HuH-7 (cell line): Measurements from ENCODE around the gene SEMA3G.

Experiments
- DNase-seq: peaks from one replicate; pipeline ENCODE4 v3.0.0; 2011; ENCODE audit warnings: low spot score

SEMA3G gene

GRCh38 chr3:52438579-52439425 lies 6.1 kb downstream of the SEMA3G start:
- DNase-seq = no peak

GRCh38 chr3:52438104-52438376 lies 6.9 kb downstream of the SEMA3G start:
- DNase-seq = no peak

GRCh38 chr3:52437326-52438103 lies 7.4 kb downstream of the SEMA3G start:
- no peak for DNase-seq

- DNase-seq = no peak
Observed at GRCh38 chr3:52436500-52437149, 8.3 kb downstream of the SEMA3G start.

DNA sequence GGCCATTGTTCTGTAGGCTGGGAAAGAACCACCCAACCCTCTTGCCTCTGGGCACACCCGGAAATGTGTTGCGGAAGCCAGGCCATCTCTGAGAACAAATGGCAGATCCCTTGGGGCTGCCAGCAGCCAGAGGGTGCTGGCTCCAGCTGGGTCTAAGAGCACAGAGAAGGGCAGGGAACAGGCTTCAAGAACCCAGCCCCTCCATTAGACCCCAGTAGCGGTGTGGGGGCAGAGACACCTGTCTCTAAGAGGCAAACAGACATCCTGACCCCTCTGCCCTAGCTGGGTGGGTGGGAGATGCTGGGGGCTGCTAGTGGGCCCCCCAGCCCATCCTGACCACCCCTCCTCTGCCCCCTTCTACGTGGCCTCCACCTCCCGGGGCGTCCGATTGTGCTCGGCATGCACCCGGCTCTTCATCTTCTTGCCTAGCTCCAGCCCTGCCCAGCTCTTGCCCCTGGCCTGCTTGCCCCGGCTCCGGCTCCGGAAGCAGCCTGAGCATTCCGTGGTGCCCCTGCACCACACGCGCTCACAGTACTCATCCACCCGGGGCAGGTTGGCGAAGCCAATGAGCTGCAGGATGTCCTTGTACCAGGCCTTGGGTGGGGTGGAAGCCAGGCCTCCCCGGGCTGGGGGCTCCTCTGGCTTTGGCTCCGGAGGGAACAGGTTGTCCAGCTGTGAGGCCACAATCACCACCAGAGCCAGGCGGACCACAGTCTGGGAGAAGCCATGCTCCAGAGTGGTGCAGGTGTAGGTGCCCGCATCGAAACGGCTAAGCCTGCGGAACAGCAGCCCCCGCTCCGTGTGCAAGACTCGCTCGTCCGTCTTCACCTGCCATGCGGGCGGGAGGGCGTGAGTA lies 9.4 kb downstream of the SEMA3G start:
- no peak for DNase-seq

DNA sequence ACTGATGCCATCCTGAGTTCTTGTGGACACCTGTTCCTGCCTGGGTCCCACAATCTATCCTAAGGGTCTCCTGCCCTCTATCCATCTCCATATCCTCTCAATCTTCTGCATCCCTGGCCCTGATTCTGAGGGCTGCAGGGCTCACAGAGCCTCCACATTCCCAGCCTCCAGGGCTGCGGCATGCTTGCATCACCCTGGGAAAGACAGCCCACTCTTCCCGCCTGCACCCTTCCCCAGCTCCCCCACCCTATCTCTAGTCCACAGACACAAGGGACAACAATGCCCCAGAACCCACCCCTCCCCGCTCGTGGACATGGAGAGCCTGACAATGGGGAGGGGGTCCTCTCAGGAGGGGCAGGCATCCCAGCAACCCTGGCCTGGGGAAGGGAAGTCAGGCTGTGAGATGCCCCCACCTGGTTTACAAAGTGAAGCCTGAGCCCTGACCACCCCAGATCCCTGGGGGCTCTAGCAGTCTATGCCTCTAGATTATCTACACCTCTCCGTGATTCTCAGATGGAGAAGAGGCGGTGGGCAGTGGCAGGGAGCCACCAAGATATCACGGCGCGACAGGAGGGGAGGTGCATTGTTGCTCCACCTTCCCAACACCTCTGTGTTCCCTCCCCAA lies 10.3 kb downstream of the SEMA3G start:
- DNase-seq = no peak

- no peak for DNase-seq
Observed at GRCh38 chr3:52433996-52434479, 10.9 kb downstream of the SEMA3G start.

DNA sequence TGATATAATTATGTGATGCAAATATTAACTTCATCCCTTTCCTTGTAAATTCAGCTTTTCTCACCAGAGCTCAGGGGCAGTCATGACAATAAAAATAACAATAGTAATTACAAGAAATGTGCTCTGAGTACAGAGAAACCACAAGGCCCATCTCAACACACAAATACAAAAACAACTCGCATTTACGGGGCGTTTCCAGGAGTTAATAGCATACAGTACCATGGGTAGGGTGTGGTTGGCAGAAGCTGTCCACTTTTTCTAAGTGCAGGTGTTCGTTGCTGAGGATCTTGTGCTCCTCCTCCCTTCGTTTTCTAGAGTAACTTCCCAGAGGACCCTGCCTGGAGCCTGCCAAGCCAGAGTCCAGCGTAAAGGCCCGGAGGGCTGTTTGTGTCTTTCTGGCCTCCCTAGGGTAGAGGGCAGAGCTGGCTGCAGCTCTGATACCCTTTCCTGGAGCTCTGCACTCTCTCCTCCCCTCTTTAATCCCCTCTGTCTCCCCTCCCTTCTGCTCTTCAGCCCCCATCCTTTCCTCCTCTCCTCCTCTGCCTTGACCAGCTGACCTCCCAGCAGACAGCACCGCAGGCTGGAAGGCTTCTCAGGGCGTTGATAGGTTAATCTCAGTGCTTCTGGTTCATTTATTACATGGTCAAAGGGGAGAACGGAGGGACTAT lies 11.4 kb downstream of the SEMA3G start:
- no peak for DNase-seq

DNA sequence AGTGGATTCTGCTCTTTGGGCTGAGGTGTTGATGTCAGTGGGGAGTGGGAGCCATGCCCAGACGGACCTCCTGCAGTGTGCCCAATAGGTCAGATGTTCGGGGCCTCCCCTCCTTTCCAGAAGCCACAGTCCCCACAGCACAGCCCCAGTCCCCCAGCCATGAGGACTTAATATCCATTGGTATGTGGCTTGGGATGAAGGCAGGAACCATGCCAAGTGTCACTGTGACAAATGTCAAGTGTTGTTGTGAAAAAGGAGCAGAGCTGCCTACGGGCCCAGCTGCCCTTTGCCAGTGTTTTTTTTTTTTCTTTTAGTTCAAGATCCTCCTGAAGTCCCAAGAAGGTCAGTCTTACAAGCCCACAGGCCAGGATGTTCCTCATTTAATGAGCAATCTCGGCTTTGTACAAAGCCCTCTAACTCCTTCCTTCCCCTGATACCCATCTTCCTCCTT lies 12.2 kb downstream of the SEMA3G start:
- DNase-seq = no peak

DNA sequence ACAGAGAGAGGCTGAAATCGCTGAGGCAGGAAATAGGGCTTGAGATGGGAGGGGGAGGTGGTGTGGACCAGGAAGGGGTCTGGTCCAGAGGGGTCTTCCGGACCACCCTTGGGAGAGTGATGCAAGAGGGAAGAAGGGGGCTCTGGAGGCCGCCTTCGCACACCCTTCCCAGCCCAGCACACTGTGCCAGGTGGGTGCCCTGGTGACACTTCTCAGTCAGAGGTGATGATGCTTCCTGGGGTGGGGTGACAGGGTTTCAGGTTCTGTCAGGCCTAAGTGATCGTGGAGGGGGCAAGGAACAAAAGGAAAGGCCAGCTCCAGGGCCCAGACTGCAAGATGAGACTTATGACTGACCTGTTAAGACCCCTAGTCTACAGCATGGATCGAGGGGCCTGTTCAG lies 12.7 kb downstream of the SEMA3G start:
- no peak for DNase-seq

DNA sequence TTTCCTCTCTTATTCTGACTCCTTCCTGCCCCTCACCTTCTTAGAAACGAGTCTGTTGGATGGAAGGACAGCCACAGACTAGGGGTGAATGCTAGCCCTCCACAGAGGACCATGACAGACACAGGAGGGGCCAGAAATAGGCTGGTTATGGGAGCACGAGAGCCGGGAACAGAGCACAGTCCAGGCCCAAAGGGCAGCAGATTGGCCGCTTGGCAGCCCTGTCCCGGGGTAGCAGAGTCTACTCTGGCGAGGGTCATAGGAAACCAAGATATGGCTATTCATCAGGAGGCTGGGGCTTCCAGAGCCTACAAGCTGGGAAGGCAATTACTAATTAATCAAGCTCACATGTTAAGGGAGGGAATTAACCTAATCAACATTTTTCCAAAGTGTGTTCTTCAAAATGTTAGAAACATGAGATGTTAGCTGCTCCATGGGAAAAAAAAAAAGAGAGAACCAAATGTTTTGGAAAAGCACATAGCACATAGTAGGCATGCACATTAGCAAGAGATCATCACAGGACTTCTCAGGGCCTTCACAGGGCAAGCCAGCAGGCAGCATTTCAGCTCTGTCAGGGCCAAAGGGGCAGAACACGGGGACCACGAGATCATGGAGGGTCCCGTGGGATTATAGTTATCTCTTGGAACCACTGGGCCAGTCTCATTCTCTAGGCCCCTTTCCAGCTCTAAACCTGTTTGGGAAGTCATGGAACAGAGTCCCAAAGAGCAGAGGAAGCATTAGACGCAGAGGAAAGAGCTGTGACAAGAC lies 13.3 kb downstream of the SEMA3G start:
- no peak for DNase-seq

GRCh38 chr3:52430416-52430810 lies 14.5 kb downstream of the SEMA3G start:
- DNase-seq = no peak

GRCh38 chr3:52429779-52430415 lies 15.0 kb downstream of the SEMA3G start:
- DNase-seq = no peak

DNA sequence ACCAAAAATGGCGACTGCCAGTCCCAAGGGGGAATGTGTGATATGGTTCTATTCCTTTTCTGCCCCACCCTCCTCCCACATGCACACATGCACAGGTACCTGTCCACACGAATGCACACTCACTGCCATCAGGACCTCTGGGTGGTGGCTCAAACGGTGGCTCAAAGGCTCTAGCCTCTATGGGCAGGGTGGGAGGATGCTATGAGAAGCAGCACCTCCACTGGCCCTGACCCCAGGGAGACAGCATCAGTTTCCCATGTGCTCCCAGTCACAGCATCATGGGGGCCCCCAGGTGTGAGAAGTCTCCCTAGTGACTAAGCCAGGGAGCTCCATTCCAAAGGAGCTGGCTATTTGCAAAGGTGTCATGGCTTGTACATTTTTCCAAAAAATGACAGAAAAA lies 15.9 kb downstream of the SEMA3G start:
- no peak for DNase-seq

DNA sequence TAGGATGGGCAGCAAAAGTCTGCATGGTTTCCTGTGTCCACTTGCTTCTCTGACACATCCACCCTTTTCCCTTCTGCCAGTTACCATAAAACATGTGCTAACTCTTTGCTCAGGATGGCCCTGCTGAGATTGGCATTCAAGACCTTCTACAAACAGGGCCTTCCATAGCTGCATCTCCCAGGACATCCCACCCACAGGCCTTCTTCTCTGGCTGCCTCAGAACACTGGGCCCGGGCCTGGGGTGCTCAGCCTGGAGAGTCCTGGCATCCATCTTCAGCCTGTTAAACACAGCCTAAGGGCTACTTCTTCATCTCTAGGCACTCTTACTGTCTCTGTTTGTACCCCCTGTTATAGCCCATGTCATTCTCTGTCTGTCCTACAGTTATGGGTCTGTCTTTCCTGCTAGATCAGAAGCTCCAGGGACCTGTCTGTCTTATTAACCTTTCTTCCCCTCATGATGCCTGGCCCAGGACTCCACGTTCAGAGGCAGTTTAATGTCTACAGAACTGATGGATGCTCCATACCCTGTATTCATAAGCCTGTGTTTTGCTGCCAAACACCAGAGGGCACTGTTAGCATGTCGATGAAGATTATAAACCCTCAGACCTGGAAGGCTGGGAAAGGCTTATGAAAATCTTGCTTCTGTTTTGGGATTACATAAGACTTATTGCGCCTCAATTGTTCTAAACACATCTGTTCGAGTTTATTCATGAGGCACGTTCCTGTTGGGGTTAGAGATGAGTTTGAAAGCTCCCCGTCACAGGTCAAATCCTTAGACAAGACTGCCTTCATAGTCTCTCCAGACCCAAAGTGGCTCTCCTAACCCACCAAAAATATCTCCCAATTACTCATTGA lies 16.5 kb downstream of the SEMA3G start:
- DNase-seq = no peak

- no peak for DNase-seq
Observed at GRCh38 chr3:52423173-52423572, 21.7 kb downstream of the SEMA3G start.

DNA sequence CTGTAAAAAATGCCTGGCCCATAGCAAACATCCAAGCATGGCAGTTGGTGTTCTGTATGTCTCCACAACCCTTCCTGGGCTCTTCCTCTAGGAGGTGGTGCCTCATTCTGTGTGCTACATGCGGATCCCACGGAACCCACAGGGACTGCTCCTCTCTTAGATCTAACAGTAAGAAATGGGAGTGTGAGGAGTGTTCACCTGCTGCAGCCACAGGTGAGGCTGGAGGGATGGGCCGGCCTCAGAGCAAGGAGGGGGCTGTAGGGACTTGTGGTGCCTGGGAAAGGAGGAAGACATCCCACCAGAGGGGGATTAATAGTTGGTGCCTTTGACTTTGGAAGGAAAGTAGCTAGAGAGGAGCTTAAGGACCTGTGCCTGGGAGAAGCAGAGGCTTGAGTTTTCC lies 22.2 kb downstream of the SEMA3G start:
- no peak for DNase-seq

DNA sequence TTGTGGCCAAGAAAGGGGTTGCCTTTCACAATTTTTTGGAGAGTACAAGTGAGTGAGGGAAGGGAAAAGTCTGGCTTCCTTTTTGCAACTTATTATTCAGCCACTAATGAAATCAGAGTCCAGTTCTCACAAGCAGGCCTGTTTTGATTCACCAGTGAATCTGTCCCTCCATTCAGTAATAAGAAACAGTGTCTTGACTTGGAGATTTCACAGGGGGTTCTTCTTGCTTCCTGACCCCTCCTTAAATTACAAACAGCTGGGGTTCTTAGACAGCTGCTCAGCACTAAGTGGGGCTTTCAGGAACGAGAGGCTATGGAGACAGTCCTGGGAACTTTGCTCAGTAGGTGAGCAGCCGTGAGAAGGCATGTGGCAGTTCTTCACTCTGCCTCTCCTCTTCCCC lies 24.5 kb downstream of the SEMA3G start:
- DNase-seq = no peak

DNA sequence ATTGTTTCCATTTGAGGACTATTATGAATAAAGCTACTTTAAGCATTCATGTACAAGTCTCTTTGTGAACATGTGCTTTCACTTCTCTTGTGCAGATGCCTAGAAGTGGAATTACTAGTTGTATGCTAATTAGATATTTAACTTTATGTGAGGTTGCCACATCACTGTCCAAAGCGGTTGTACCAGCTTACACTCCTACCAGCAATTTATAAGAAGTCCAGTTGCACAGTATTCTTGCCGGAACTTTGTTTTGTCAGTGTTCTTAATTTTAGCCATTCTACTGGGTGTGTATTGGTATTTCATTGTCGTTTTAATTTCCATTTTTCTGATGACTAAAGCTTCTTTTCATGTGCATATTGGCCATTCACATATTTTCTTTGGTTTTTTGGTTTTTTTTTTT lies 29.1 kb downstream of the SEMA3G start:
- no peak for DNase-seq
